NT2/D1 (cell line): ENCODE data around the gene LRRFIP1.
"Not testable (repeated sequence)": the region's sequence is repeated elsewhere in the genome, so short reads cannot be mapped to it uniquely, and the experiment has no call there.

Experiments
- DNase-seq: peaks from one replicate; pipeline ENCODE4 v3.0.0-alpha.2; 2011; ENCODE audit warnings: low read depth, low spot score
- H3K27me3 ChIP-seq: 2 replicates; pipeline ENCODE4 v1.6.0; 2011; ENCODE audit warnings: mild to moderate bottlenecking; ENCODE audit not compliant: insufficient read length, insufficient read depth
- H3K36me3 ChIP-seq: 2 replicates; pipeline ENCODE4 v1.6.1; 2011; ENCODE audit warnings: mild to moderate bottlenecking, low read length, mixed read lengths; ENCODE audit not compliant: insufficient read depth, insufficient read length
- H3K4me1 ChIP-seq: 2 replicates; pipeline ENCODE4 v1.5.1; 2011; ENCODE audit not compliant: insufficient read depth, insufficient read length
- H3K4me3 ChIP-seq: 2 replicates; pipeline ENCODE4 v1.5.1; 2011; ENCODE audit warnings: low read depth; ENCODE audit not compliant: insufficient read length
- H3K9ac ChIP-seq: 2 replicates; pipeline ENCODE4 v1.6.0; 2011; ENCODE audit warnings: low read depth; ENCODE audit not compliant: insufficient read length
- H3K9me3 ChIP-seq: 2 replicates; pipeline ENCODE4 v1.5.1; 2011; ENCODE audit warnings: mild to moderate bottlenecking, low read length; ENCODE audit not compliant: insufficient read depth
- SUZ12 ChIP-seq: IDR thresholded peaks from 2 replicates; pipeline ENCODE4 v1.6.1; 2011; ENCODE audit not compliant: insufficient read length, insufficient read depth; ENCODE audit errors: extremely low read depth
- YY1 ChIP-seq: IDR thresholded peaks from 2 replicates; pipeline ENCODE4 v1.6.1; 2011; ENCODE audit not compliant: insufficient read length, insufficient read depth
- ZNF274 ChIP-seq: IDR thresholded peaks from 2 replicates; pipeline ENCODE4 v1.6.1; 2011; ENCODE audit warnings: mild to moderate bottlenecking, low read depth, low read length

Gene LRRFIP1

GRCh38 chr2:237765875-237766274 is 138.5 kb downstream of the LRRFIP1 start:
- no peaks in the 10 kb centered on the region for H3K9me3 ChIP-seq

GRCh38 chr2:237766340-237766739 is 139.0 kb downstream of the LRRFIP1 start:
- Histone ChIP-seq H3K4me1 (peaks cover 2% of the 10 kb centered on the region), H3K27me3 (no peaks in the 10 kb centered on the region), H3K4me3 (no peak overlapping the region), H3K9me3 (no peaks in the 10 kb centered on the region), H3K36me3 (peaks cover 45% of the 10 kb centered on the region), H3K9ac (no peak overlapping the region)
- DNase-seq, result no peak
- no peak for TF ChIP-seq ZNF274
- no peak for TF ChIP-seq SUZ12
- no peak for TF ChIP-seq YY1

More at GRCh38 chr2:237765875-237766274, 138.5 kb downstream of the LRRFIP1 start:
- Histone ChIP-seq H3K9ac (no peak overlapping the region), H3K27me3 (no peaks in the 10 kb centered on the region), H3K36me3 (peaks cover 48% of the 10 kb centered on the region), H3K4me3 (no peak overlapping the region), H3K4me1 (peaks cover 2% of the 10 kb centered on the region)
- TF ChIP-seq SUZ12 (no peak), ZNF274 (no peak), YY1 (no peak)
- no peak for DNase-seq

- TF ChIP-seq ZNF274 (no peak), YY1 (no peak), SUZ12 (no peak)
- no peak overlapping the region for H3K9ac ChIP-seq
- DNase-seq, result no peak
- no peaks in the 10 kb centered on the region for H3K27me3 ChIP-seq
- no peaks in the 10 kb centered on the region; the same call in 1 of the 2 replicates for H3K9me3 ChIP-seq
- peaks cover 24% of the 10 kb centered on the region for H3K36me3 ChIP-seq
- H3K4me1 ChIP-seq, result no peaks in the 10 kb centered on the region
- H3K4me3 ChIP-seq, result no peak overlapping the region
Measured at GRCh38 chr2:237772513-237772912, 145.1 kb downstream of the LRRFIP1 start.

- Histone ChIP-seq H3K36me3 (peaks cover 30% of the 10 kb centered on the region), H3K9me3 (peaks cover 4% of the 10 kb centered on the region; the same call in 1 of the 2 replicates), H3K4me3 (no peak overlapping the region), H3K27me3 (no peaks in the 10 kb centered on the region), H3K9ac (peak overlapping the region; percentile 21), H3K4me1 (no peaks in the 10 kb centered on the region)
- TF ChIP-seq SUZ12, result no peak
- TF ChIP-seq ZNF274, result no peak
- TF ChIP-seq YY1, result no peak
- DNase-seq, result no peak
Measured at GRCh38 chr2:237773826-237774225, 146.4 kb downstream of the LRRFIP1 start.

- TF ChIP-seq YY1 (no peak), SUZ12 (no peak), ZNF274 (no peak)
- H3K4me1 ChIP-seq, result no peaks in the 10 kb centered on the region
- no peaks in the 10 kb centered on the region for H3K27me3 ChIP-seq
- H3K4me3 ChIP-seq, result no peak overlapping the region
- H3K36me3 ChIP-seq, result peaks cover 30% of the 10 kb centered on the region
- no peak overlapping the region for H3K9ac ChIP-seq
- peaks cover 4% of the 10 kb centered on the region; the same call in 1 of the 2 replicates for H3K9me3 ChIP-seq
- peak; percentile 46 for DNase-seq
Measured at GRCh38 chr2:237774811-237775553, 147.6 kb downstream of the LRRFIP1 start.

- Histone ChIP-seq H3K9ac (no peak overlapping the region), H3K4me3 (no peak overlapping the region), H3K9me3 (peaks cover 4% of the 10 kb centered on the region; the same call in 1 of the 2 replicates), H3K4me1 (no peaks in the 10 kb centered on the region), H3K36me3 (peaks cover 47% of the 10 kb centered on the region), H3K27me3 (no peaks in the 10 kb centered on the region)
- DNase-seq, result no peak
- TF ChIP-seq SUZ12, result no peak
- no peak for TF ChIP-seq YY1
- TF ChIP-seq ZNF274, result no peak
Measured at GRCh38 chr2:237779521-237779920, 152.1 kb downstream of the LRRFIP1 start.

GRCh38 chr2:237782181-237782580 is 154.8 kb downstream of the LRRFIP1 start:
- no peak overlapping the region for H3K4me3 ChIP-seq
- H3K4me1 ChIP-seq, result no peaks in the 10 kb centered on the region
- H3K9ac ChIP-seq, result no peak overlapping the region
- peaks cover 39% of the 10 kb centered on the region for H3K36me3 ChIP-seq
- DNase-seq, result no peak
- H3K27me3 ChIP-seq, result no peaks in the 10 kb centered on the region
- TF ChIP-seq ZNF274, result no peak
- TF ChIP-seq YY1, result no peak
- TF ChIP-seq SUZ12, result no peak
- H3K9me3 ChIP-seq, result peaks cover 28% of the 10 kb centered on the region

GRCh38 chr2:237783678-237784077 is 156.3 kb downstream of the LRRFIP1 start:
- not testable (repeated sequence) for H3K27me3 ChIP-seq, H3K9ac ChIP-seq, H3K4me3 ChIP-seq, DNase-seq, H3K4me1 ChIP-seq
- Histone ChIP-seq H3K9me3 (peaks cover 36% of the 10 kb centered on the region), H3K36me3 (peaks cover 29% of the 10 kb centered on the region)
